Vagina (tissue), 2 donors: ENCODE measurements around the gene GJD3. TPM values are rescaled to one million over a fixed set of nuclear protein-coding genes. Genes with fewer than 3 reads are reported as not detected.
A peak's percentile ranks its signal among the peaks of the same experiment; 100 is the strongest.
"Not testable (repeated sequence)": the region's sequence is repeated elsewhere in the genome, so short reads cannot be mapped to it uniquely, and the experiment has no call there.

Experiments
- DNase-seq, 2 donors: peaks; one replicate each; pipeline ENCODE4 v3.0.0-alpha.2; 2017; ENCODE audit errors: extremely low spot score in 2 of 2
- H3K27ac ChIP-seq: fragments of 200-600 bp; sonication (generic); one replicate; pipeline ENCODE4 v1.5.1; 2019
- H3K27me3 ChIP-seq: fragments of 200-600 bp; sonication (generic); one replicate; pipeline ENCODE4 v1.5.1; 2019
- H3K36me3 ChIP-seq, 2 donors: fragments of 200-600 bp; sonication (generic); one replicate each; pipeline ENCODE4 v1.5.1; 2017 to 2019
- H3K4me1 ChIP-seq: fragments of 200-600 bp; sonication (generic); one replicate; pipeline ENCODE4 v1.5.1; 2019
- H3K4me3 ChIP-seq, 2 donors: fragments of 200-600 bp; sonication (generic); 1 replicate in 1 of 2; 2 replicates in 1 of 2; pipeline ENCODE4 v1.5.1; 2016 to 2019
- H3K9me3 ChIP-seq: fragments of 200-600 bp; sonication (generic); one replicate; pipeline ENCODE4 v1.5.1; 2019
- POLR2A ChIP-seq, 2 donors: fragments of 450-650 bp; IDR thresholded peaks; one replicate each; pipeline ENCODE4 v1.6.1; 2017; ENCODE audit warnings: antibody characterized with exemption in 2 of 2, mild to moderate bottlenecking in 2 of 2, moderate library complexity in 2 of 2
- POLR2AphosphoS5 ChIP-seq, 2 donors: sonication (generic); formaldehyde crosslinking; IDR thresholded peaks; one replicate each; pipeline ENCODE4 v1.9.0; 2017; ENCODE audit warnings: antibody characterized with exemption in 2 of 2, mild to moderate bottlenecking in 2 of 2, low read depth in 1 of 2; ENCODE audit not compliant: insufficient read depth in 1 of 2
- intact Hi-C: fragments of 100-400 bp; cut with DNase I; formaldehyde crosslinking; loops from one replicate; pipeline ENCODE4 v1.15.1; 2023
- total RNA-seq: library from RNA; depleted of rRNA; stranded (reverse); fragments of >200 nt; gene quantifications from one replicate; pipeline ENCODE4 v1.2.3, GENCODE V29; 2016
- TF ChIP-seq, protein P1 (sequence below), 3 experiments: fragments of 450-650 bp in 2 of 3; fragments of 200-600 bp in 1 of 3; sonication (generic) in 1 of 3; IDR thresholded peaks; one replicate each; pipeline ENCODE4 v1.5.1; 2017 to 2019; ENCODE audit warnings: antibody characterized with exemption in 3 of 3, mild to moderate bottlenecking in 2 of 3, moderate library complexity in 2 of 3

GJD3 gene
- 12.0 TPM for total RNA-seq

DNA sequence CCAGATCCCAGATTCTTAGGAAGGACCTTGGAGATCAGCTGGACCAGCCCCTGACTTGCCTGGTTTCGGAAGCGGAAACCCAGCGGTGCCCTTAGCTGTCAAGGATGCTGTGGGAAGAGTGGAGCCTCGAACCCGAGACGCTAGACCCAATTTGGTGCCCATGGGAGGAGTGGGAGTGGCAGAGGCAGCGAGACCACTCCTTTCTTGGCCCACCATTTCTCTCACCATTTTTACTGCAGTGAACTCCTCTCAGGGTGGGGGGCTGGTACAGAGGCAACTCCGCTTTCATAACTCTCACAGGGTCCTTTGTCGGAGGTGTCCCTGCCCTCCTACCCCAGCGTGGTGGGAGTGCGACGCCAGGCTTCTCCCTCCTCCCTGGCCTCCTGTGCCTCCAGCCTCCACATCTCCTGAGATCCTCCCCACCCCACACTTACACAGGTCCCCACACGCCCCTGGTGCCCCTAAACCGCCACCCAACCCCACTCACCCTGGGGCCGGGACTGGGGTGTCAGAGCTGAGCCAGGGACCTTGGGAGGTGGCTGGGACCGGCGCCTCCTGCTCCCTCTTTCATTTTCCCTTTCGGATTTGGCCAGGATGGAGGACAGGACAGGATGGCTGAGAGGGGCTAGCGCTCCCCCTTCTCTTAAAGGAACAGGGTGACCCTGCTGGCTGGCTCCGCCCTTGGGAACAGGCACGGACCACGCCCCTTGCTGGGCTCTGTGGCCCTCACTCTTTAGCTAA is at the start of gene GJD3:
Gene GJD3 (minus strand): TSS at position 617 of the 741 bp plus-strand sequence. CDS start 922 bp downstream, outside the sequence.
- Histone ChIP-seq H3K27me3 (no peaks in the 10 kb centered on the region), H3K9me3 (no peaks in the 10 kb centered on the region), H3K4me1 (peaks cover 21% of the 10 kb centered on the region), H3K4me3 (peak within 1 kb of the TSS; percentile 44 to 65), H3K27ac (peak within 1 kb of the TSS; percentile 33), H3K36me3 (no peaks in the 10 kb centered on the region)
- DNase-seq = peak in 1 of 2 donors; percentile 79
- intact Hi-C loops = loop anchor here (10.0 kb wide), 1 partner anchor 51 kb away; the partner anchor contains the start of gene TOP2A
- TF ChIP-seq POLR2A (IDR thresholded peaks at IDR 0.05) (no peak), POLR2AphosphoS5 (IDR thresholded peaks at IDR 0.05; ENCODE audit: insufficient read depth in 1 of 2, low read depth in 1 of 2) (peak in 1 of 2 donors; percentile 50)

DNA sequence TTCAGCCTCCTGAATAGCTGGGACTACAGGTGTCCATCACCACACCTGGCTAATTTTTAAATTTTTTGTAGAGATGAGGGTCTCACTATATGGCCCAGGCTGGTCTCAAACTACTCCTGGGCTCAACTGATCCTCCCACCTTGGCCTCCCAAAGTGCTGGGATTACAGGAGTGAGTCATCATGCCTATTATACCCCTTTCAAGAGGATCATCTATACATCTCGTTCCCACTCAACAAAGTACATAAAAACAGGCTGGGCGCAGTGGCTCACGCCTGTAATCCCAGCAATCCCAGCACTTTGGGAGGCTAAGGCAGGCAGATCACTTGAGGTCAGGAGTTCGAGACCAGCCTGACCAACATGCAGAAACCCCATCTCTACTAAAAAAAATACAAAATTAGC is 49.8 kb upstream of the GJD3 start:
- not testable (repeated sequence) for H3K27me3 ChIP-seq, H3K9me3 ChIP-seq, H3K4me1 ChIP-seq, DNase-seq, H3K27ac ChIP-seq, H3K4me3 ChIP-seq, H3K36me3 ChIP-seq
- intact Hi-C loops = loop anchor here (10.0 kb wide), 1 partner anchor 50 kb away; the partner anchor contains the start of gene GJD3

GRCh38 chr17:40412880-40413279 is 48.3 kb upstream of the GJD3 start:
- H3K4me3 ChIP-seq = no peak overlapping the region
- H3K36me3 ChIP-seq = no peaks in the 10 kb centered on the region
- H3K9me3 ChIP-seq = no peaks in the 10 kb centered on the region
- peaks cover 7% of the 10 kb centered on the region for H3K4me1 ChIP-seq
- H3K27ac ChIP-seq = no peak overlapping the region
- H3K27me3 ChIP-seq = no peaks in the 10 kb centered on the region
- intact Hi-C loops = loop anchor here (10.0 kb wide), 1 partner anchor 48 kb away; the partner anchor contains the start of gene GJD3
- TF ChIP-seq, protein P1, sequence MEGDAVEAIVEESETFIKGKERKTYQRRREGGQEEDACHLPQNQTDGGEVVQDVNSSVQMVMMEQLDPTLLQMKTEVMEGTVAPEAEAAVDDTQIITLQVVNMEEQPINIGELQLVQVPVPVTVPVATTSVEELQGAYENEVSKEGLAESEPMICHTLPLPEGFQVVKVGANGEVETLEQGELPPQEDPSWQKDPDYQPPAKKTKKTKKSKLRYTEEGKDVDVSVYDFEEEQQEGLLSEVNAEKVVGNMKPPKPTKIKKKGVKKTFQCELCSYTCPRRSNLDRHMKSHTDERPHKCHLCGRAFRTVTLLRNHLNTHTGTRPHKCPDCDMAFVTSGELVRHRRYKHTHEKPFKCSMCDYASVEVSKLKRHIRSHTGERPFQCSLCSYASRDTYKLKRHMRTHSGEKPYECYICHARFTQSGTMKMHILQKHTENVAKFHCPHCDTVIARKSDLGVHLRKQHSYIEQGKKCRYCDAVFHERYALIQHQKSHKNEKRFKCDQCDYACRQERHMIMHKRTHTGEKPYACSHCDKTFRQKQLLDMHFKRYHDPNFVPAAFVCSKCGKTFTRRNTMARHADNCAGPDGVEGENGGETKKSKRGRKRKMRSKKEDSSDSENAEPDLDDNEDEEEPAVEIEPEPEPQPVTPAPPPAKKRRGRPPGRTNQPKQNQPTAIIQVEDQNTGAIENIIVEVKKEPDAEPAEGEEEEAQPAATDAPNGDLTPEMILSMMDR (IDR thresholded peaks at IDR 0.05) = no peak
- no peak for TF ChIP-seq POLR2A (IDR thresholded peaks at IDR 0.05)
- TF ChIP-seq POLR2AphosphoS5 (IDR thresholded peaks at IDR 0.05; ENCODE audit: insufficient read depth in 1 of 2, low read depth in 1 of 2) = no peak
- no peak for DNase-seq

GRCh38 chr17:40411821-40412220 is 47.3 kb upstream of the GJD3 start:
- DNase-seq = no peak
- intact Hi-C loops = loop anchor here (10.0 kb wide), 1 partner anchor 47 kb away; the partner anchor contains the start of gene GJD3
- H3K4me3 ChIP-seq = no peak overlapping the region
- H3K9me3 ChIP-seq = no peaks in the 10 kb centered on the region
- H3K27me3 ChIP-seq = no peaks in the 10 kb centered on the region
- no peaks in the 10 kb centered on the region for H3K4me1 ChIP-seq
- TF ChIP-seq, protein P1 (IDR thresholded peaks at IDR 0.05) = no peak
- TF ChIP-seq POLR2A (IDR thresholded peaks at IDR 0.05) = no peak
- TF ChIP-seq POLR2AphosphoS5 (IDR thresholded peaks at IDR 0.05; ENCODE audit: insufficient read depth in 1 of 2, low read depth in 1 of 2) = no peak
- no peaks in the 10 kb centered on the region for H3K36me3 ChIP-seq
- H3K27ac ChIP-seq = no peak overlapping the region

- DNase-seq = no peak
- Histone ChIP-seq H3K27ac (no peak overlapping the region), H3K9me3 (no peaks in the 10 kb centered on the region), H3K27me3 (no peaks in the 10 kb centered on the region), H3K36me3 (no peaks in the 10 kb centered on the region), H3K4me1 (no peaks in the 10 kb centered on the region), H3K4me3 (no peak overlapping the region)
- intact Hi-C loops = loop anchor here (10.0 kb wide), 1 partner anchor 45 kb away; the partner anchor contains the start of gene GJD3
- no peak for TF ChIP-seq POLR2AphosphoS5 (IDR thresholded peaks at IDR 0.05; ENCODE audit: insufficient read depth in 1 of 2, low read depth in 1 of 2)
- TF ChIP-seq, protein P1 (IDR thresholded peaks at IDR 0.05) = no peak
- no peak for TF ChIP-seq POLR2A (IDR thresholded peaks at IDR 0.05)
Observed at GRCh38 chr17:40410082-40410481, 45.5 kb upstream of the GJD3 start.

DNA sequence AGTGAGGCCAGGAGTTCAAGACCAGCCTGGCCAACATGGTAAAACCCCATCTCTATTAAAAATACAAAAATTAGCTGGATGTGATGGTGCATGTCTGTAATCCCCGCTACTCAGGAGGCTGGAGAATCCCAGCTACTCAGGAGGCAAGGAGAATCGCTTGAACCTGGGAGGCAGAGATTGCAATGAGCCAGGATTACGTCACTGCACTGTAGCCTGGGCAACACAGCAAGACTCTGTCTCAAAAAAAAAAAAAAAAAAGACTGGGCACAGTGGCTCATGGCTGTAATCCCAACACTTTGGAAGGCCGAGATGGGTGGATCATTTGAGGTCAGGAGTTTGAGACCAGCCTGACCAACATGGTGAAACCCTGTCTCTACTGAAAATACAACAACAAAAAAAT is 45.0 kb upstream of the GJD3 start:
- H3K4me1 ChIP-seq, intact Hi-C loops, H3K9me3 ChIP-seq, H3K36me3 ChIP-seq, DNase-seq, H3K27ac ChIP-seq, H3K27me3 ChIP-seq, H3K4me3 ChIP-seq: not testable (repeated sequence)
